MCF 10A (cell line): ENCODE data around the gene LRP1. TPM values are rescaled to one million over a fixed set of nuclear protein-coding genes. Genes with fewer than 3 reads are reported as not detected.

Experiments
- BruUV-seq: library from RNA; stranded (reverse); fragments of 400-500 nt; replicated peaks from 2 replicates; lab custom pipeline; 2021; lab: Mats Ljungman, UMichigan
- CTCF ChIA-PET: fragments of 300-600 bp; sonication (Branson Sonifier 250); formaldehyde crosslinking; extraction: SDS; loops from one replicate; lab custom pipeline; 2021; ENCODE audit warnings: antibody characterized with exemption, inconsistent platforms; lab: Yijun Ruan, JAX
- POLR2A ChIA-PET: fragments of 300-600, 350-650 bp; sonication (Branson Sonifier 250); formaldehyde crosslinking; extraction: SDS; loops from one replicate; lab custom pipeline; 2020; ENCODE audit warnings: antibody characterized with exemption, inconsistent platforms; lab: Yijun Ruan, JAX
- DNase-seq: peaks from one replicate; pipeline ENCODE4 v3.0.0-alpha.2; 2018; ENCODE audit not compliant: unreplicated experiment
- H3K27ac Mint-ChIP-seq: one replicate; pipeline ENCODE4 v1.8.0; 2022; ENCODE audit warnings: mild to moderate bottlenecking, low read depth, mixed read lengths; ENCODE audit not compliant: unreplicated experiment
- H3K27me3 Mint-ChIP-seq: one replicate; pipeline ENCODE4 v1.8.0; 2022; ENCODE audit warnings: mixed read lengths; ENCODE audit not compliant: insufficient read depth, unreplicated experiment
- H3K36me3 Mint-ChIP-seq: one replicate; pipeline ENCODE4 v1.8.0; 2022; ENCODE audit warnings: mild to moderate bottlenecking, moderate library complexity, mixed read lengths; ENCODE audit not compliant: insufficient read depth, unreplicated experiment
- H3K4me1 Mint-ChIP-seq: one replicate; pipeline ENCODE4 v1.8.0; 2022; ENCODE audit warnings: mixed read lengths; ENCODE audit not compliant: insufficient read depth, unreplicated experiment
- H3K4me3 Mint-ChIP-seq: one replicate; pipeline ENCODE4 v1.8.0; 2022; ENCODE audit warnings: mild to moderate bottlenecking, moderate library complexity, mixed read lengths; ENCODE audit not compliant: unreplicated experiment
- H3K9me3 Mint-ChIP-seq: one replicate; pipeline ENCODE4 v1.8.0; 2022; ENCODE audit warnings: mixed read lengths; ENCODE audit not compliant: unreplicated experiment
- intact Hi-C: fragments of 100-400 bp; cut with micrococcal nuclease; formaldehyde crosslinking; loops from 2 replicates; pipeline ENCODE4 v1.14.1; 2022
- total RNA-seq: library from RNA; stranded (reverse); gene quantifications from 2 replicates; pipeline ENCODE4 v1.2.3, GENCODE V29; 2022
- TF ChIP-seq, protein P1 (sequence below): fragments of 200-600 bp; IDR thresholded peaks from one replicate; pipeline ENCODE4 v1.8.0; 2022; ENCODE audit warnings: antibody characterized with exemption, mild to moderate bottlenecking; ENCODE audit not compliant: unreplicated experiment

The LRP1 gene
- total RNA-seq, 1 experiment from 2014 or later = 18.9 TPM

GRCh38 chr12:57187222-57188089, 59.2 kb downstream of the LRP1 start:
- intact Hi-C loops = no loop called here
- H3K4me3 Mint-ChIP-seq = no peak overlapping the region
- no peak overlapping the region for H3K27ac Mint-ChIP-seq
- ChIA-PET POLR2A (interaction anchor here (0.6 to 1.7 kb wide), 4 partner anchors 9 to 100 kb away, joined by 3 to 7 read pairs (median 3); no protein-coding TSS in a partner anchor), CTCF (interaction anchor here (0.5 to 4.0 kb wide), 13 partner anchors 10 to 565 kb away, joined by 3 to 30 read pairs (median 4); partner anchors contain the start of genes CDK4, LRP1 and STAT6)
- BruUV-seq = no TSS peak
- H3K36me3 Mint-ChIP-seq = peaks cover 36% of the 10 kb centered on the region
- peaks cover 9% of the 10 kb centered on the region for H3K4me1 Mint-ChIP-seq
- DNase-seq = no peak
- TF ChIP-seq, protein P1, sequence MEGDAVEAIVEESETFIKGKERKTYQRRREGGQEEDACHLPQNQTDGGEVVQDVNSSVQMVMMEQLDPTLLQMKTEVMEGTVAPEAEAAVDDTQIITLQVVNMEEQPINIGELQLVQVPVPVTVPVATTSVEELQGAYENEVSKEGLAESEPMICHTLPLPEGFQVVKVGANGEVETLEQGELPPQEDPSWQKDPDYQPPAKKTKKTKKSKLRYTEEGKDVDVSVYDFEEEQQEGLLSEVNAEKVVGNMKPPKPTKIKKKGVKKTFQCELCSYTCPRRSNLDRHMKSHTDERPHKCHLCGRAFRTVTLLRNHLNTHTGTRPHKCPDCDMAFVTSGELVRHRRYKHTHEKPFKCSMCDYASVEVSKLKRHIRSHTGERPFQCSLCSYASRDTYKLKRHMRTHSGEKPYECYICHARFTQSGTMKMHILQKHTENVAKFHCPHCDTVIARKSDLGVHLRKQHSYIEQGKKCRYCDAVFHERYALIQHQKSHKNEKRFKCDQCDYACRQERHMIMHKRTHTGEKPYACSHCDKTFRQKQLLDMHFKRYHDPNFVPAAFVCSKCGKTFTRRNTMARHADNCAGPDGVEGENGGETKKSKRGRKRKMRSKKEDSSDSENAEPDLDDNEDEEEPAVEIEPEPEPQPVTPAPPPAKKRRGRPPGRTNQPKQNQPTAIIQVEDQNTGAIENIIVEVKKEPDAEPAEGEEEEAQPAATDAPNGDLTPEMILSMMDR = no peak
- H3K9me3 Mint-ChIP-seq = no peaks in the 10 kb centered on the region
- no peaks in the 10 kb centered on the region for H3K27me3 Mint-ChIP-seq

DNA sequence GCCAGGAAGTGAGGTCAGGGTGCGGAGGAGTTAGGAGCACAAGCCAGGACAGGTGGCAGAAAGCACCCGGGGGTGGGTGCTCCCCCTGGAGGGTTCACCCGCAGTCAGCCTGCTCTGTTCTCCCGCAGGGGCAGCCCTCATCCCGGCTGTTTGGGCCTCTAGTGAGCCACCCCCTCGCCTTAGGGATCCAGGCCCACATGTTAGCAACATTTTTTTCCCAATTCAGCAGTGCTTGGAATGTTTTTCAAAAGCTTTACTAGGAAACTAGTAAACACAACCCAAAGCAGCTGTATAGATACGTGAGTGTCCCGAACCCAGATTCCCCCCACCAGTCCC, 59.8 kb downstream of the LRP1 start:
- Mint-ChIP-seq H3K4me3 (no peak overlapping the region), H3K36me3 (peaks cover 36% of the 10 kb centered on the region), H3K27me3 (no peaks in the 10 kb centered on the region), H3K4me1 (peaks cover 3% of the 10 kb centered on the region), H3K9me3 (no peaks in the 10 kb centered on the region), H3K27ac (no peak overlapping the region)
- ChIA-PET POLR2A (interaction anchor here (1.1 to 1.7 kb wide), 3 partner anchors 18 to 101 kb away, joined by 3 to 7 read pairs (median 3); no protein-coding TSS in a partner anchor), CTCF (interaction anchor here (0.5 to 4.0 kb wide), 11 partner anchors 9 to 564 kb away, joined by 3 to 30 read pairs (median 4); partner anchors contain the start of genes CDK4, HSD17B6 and LRP1)
- no TSS peak for BruUV-seq
- TF ChIP-seq, protein P1 = no peak
- intact Hi-C loops = no loop called here
- no peak for DNase-seq

- DNase-seq = no peak
- BruUV-seq = no TSS peak
- ChIA-PET CTCF (interaction anchor here (0.6 to 5.2 kb wide), 4 partner anchors 23 to 66 kb away, joined by 3 to 20 read pairs (median 3); no protein-coding TSS in a partner anchor), POLR2A (no interaction called here)
- no peaks in the 10 kb centered on the region for H3K9me3 Mint-ChIP-seq
- no peak overlapping the region for H3K27ac Mint-ChIP-seq
- H3K36me3 Mint-ChIP-seq = peaks cover 42% of the 10 kb centered on the region
- H3K4me1 Mint-ChIP-seq = no peaks in the 10 kb centered on the region
- intact Hi-C loops = no loop called here
- TF ChIP-seq, protein P1 = no peak
- no peaks in the 10 kb centered on the region for H3K27me3 Mint-ChIP-seq
- no peak overlapping the region for H3K4me3 Mint-ChIP-seq
Measured at GRCh38 chr12:57190037-57190436, 61.8 kb downstream of the LRP1 start.

DNA sequence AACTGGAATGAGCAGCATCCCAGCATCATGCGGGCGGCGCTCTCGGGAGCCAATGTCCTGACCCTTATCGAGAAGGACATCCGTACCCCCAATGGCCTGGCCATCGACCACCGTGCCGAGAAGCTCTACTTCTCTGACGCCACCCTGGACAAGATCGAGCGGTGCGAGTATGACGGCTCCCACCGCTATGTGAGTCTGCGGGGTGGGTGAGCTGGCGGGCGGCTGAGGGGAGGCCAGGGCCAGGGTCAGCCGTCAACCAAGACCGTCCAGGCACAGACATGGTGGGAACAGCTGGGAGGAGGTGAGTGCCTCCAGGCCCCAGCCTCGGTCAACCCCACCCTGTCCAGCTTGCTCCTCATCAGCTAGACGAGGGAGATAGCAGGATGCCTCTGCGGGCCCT, 62.5 kb downstream of the LRP1 start:
- POLR2A ChIA-PET = interaction anchor here (0.8 kb wide), 1 partner anchor 39 kb away, joined by 3 read pairs; the partner anchor contains the start of gene SHMT2
- peaks cover 39% of the 10 kb centered on the region for H3K36me3 Mint-ChIP-seq

More for the DNA sequence above, 62.5 kb downstream of the LRP1 start:
- intact Hi-C loops = no loop called here
- H3K4me3 Mint-ChIP-seq = no peak overlapping the region
- CTCF ChIA-PET = interaction anchor here (0.8 to 5.2 kb wide), 4 partner anchors 9 to 67 kb away, joined by 3 to 20 read pairs (median 4); no protein-coding TSS in a partner anchor
- BruUV-seq = no TSS peak
- DNase-seq = no peak
- no peaks in the 10 kb centered on the region for H3K27me3 Mint-ChIP-seq
- TF ChIP-seq, protein P1 = no peak
- no peaks in the 10 kb centered on the region for H3K9me3 Mint-ChIP-seq
- H3K4me1 Mint-ChIP-seq = no peaks in the 10 kb centered on the region
- no peak overlapping the region for H3K27ac Mint-ChIP-seq
